ENCODE results near the gene RIN3. TPM values are rescaled to one million over a fixed set of nuclear protein-coding genes. Genes with fewer than 3 reads are reported as not detected.
A peak's percentile ranks its signal among the peaks of the same experiment; 100 is the strongest.

Gene RIN3
- total RNA-seq, 1 donor from 2014 or later = 2.9 TPM

GRCh38 chr14:92582706-92583452 is 69.3 kb downstream of the RIN3 start:
- H3K27me3 ChIP-seq (ENCODE audit: control insufficient read depth, insufficient read depth, low read length) = no peaks in the 10 kb centered on the region
- no peak overlapping the region for H3K4me3 ChIP-seq (ENCODE audit: low read depth, low read length)
- TF ChIP-seq, protein P1, sequence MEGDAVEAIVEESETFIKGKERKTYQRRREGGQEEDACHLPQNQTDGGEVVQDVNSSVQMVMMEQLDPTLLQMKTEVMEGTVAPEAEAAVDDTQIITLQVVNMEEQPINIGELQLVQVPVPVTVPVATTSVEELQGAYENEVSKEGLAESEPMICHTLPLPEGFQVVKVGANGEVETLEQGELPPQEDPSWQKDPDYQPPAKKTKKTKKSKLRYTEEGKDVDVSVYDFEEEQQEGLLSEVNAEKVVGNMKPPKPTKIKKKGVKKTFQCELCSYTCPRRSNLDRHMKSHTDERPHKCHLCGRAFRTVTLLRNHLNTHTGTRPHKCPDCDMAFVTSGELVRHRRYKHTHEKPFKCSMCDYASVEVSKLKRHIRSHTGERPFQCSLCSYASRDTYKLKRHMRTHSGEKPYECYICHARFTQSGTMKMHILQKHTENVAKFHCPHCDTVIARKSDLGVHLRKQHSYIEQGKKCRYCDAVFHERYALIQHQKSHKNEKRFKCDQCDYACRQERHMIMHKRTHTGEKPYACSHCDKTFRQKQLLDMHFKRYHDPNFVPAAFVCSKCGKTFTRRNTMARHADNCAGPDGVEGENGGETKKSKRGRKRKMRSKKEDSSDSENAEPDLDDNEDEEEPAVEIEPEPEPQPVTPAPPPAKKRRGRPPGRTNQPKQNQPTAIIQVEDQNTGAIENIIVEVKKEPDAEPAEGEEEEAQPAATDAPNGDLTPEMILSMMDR (IDR thresholded peaks at IDR 0.05; ENCODE audit: insufficient read depth, low read length, severe bottlenecking) = no peak
- DNase-seq (ENCODE audit: low read depth) (no peak), FAIRE-seq (no peak)
- H3K36me3 ChIP-seq (ENCODE audit: control insufficient read depth, insufficient read depth, low read length) = no peaks in the 10 kb centered on the region

GRCh38 chr14:92584220-92584619 is 70.6 kb downstream of the RIN3 start:
- Histone ChIP-seq H3K36me3 (ENCODE audit: control insufficient read depth, insufficient read depth, low read length) (no peaks in the 10 kb centered on the region), H3K27me3 (ENCODE audit: control insufficient read depth, insufficient read depth, low read length) (no peaks in the 10 kb centered on the region), H3K4me3 (ENCODE audit: low read depth, low read length) (no peak overlapping the region)
- DNase-seq (ENCODE audit: low read depth) (no peak), FAIRE-seq (no peak)
- TF ChIP-seq, protein P1 (IDR thresholded peaks at IDR 0.05; ENCODE audit: insufficient read depth, low read length, severe bottlenecking) = no peak

GRCh38 chr14:92584816-92585215 is 71.2 kb downstream of the RIN3 start:
- FAIRE-seq (no peak), DNase-seq (ENCODE audit: low read depth) (no peak)
- Histone ChIP-seq H3K27me3 (ENCODE audit: control insufficient read depth, insufficient read depth, low read length) (no peaks in the 10 kb centered on the region), H3K4me3 (ENCODE audit: low read depth, low read length) (no peak overlapping the region), H3K36me3 (ENCODE audit: control insufficient read depth, insufficient read depth, low read length) (no peaks in the 10 kb centered on the region)
- TF ChIP-seq, protein P1 (IDR thresholded peaks at IDR 0.05; ENCODE audit: insufficient read depth, low read length, severe bottlenecking) = no peak

- H3K36me3 ChIP-seq (ENCODE audit: control insufficient read depth, insufficient read depth, low read length) = no peaks in the 10 kb centered on the region
- no peak for DNase-seq (ENCODE audit: low read depth)
- no peak overlapping the region for H3K4me3 ChIP-seq (ENCODE audit: low read depth, low read length)
- TF ChIP-seq, protein P1 (IDR thresholded peaks at IDR 0.05; ENCODE audit: insufficient read depth, low read length, severe bottlenecking) = no peak
- FAIRE-seq = no peak
- no peaks in the 10 kb centered on the region for H3K27me3 ChIP-seq (ENCODE audit: control insufficient read depth, insufficient read depth, low read length)
These were observed 72.7 kb downstream of the RIN3 start for GRCh38 chr14:92585981-92586937.

DNA sequence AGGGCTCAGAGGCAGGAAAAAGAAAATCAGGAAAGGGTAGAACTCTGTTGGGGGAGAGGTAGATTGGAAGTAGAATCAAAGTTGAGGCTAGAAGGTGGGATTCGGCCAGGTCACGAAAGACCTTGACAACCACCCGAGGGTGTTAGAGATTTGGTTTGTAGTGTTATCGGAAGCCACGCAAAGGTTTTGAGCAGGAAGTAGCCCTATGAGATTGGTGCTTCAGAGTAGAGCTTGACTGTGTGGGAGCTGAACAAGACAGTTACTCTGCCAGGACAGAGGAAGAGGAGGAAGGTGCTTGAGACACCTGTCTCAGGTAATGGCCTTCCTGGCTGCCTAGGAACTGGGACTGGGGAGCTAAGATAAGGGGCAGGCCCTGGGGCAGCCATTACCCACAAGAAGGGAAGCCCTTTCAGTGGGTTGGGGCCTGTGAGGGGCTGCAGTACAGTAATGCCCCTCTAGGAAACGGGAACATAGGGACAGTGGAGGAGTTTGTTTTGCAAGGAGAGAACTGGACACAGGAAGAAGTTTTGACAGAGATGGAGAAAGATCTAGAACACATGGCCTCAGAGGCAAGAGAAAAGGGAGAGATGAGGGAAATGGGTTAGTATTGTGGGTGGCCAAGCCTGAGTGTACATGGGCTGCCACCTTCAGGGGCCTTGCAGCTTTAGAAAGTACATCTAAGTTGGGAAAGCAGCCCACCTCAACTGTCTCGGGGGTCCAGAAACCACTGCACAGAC is 73.5 kb downstream of the RIN3 start:
- DNase-seq (ENCODE audit: low read depth) (no peak), FAIRE-seq (peak; percentile 7)
- H3K27me3 ChIP-seq (ENCODE audit: control insufficient read depth, insufficient read depth, low read length) = no peaks in the 10 kb centered on the region
- no peak overlapping the region for H3K4me3 ChIP-seq (ENCODE audit: low read depth, low read length)
- no peaks in the 10 kb centered on the region for H3K36me3 ChIP-seq (ENCODE audit: control insufficient read depth, insufficient read depth, low read length)
- TF ChIP-seq, protein P1 (IDR thresholded peaks at IDR 0.05; ENCODE audit: insufficient read depth, low read length, severe bottlenecking) = no peak
